ENCODE results near the gene SPRYD3. TPM values are rescaled to one million over a fixed set of nuclear protein-coding genes. Genes with fewer than 3 reads are reported as not detected.

Gene SPRYD3
- total RNA-seq, 1 donor from 2014 or later, result 10.5 TPM

- Mint-ChIP-seq H3K36me3 (ENCODE audit: low read depth, unreplicated experiment) (peaks cover 27% of the 10 kb centered on the region), H3K27me3 (ENCODE audit: unreplicated experiment) (peaks cover 20% of the 10 kb centered on the region), H3K27ac (ENCODE audit: unreplicated experiment) (no peak overlapping the region), H3K9me3 (ENCODE audit: unreplicated experiment) (no peaks in the 10 kb centered on the region), H3K4me3 (ENCODE audit: unreplicated experiment) (no peak overlapping the region), H3K4me1 (ENCODE audit: unreplicated experiment) (peaks cover 7% of the 10 kb centered on the region)
- no peak for DNase-seq (ENCODE audit: low spot score)
- no peak for TF ChIP-seq CTCF (IDR thresholded peaks at IDR 0.05; ENCODE audit: unreplicated experiment)
Observed at GRCh38 chr12:53058674-53059433, 20.3 kb downstream of the SPRYD3 start.

- Mint-ChIP-seq H3K4me3 (ENCODE audit: unreplicated experiment) (peak overlapping the region; percentile 40), H3K36me3 (ENCODE audit: low read depth, unreplicated experiment) (peaks cover 27% of the 10 kb centered on the region), H3K27me3 (ENCODE audit: unreplicated experiment) (peaks cover 16% of the 10 kb centered on the region), H3K27ac (ENCODE audit: unreplicated experiment) (no peak overlapping the region), H3K4me1 (ENCODE audit: unreplicated experiment) (peaks cover 7% of the 10 kb centered on the region), H3K9me3 (ENCODE audit: unreplicated experiment) (no peaks in the 10 kb centered on the region)
- DNase-seq (ENCODE audit: low spot score), result no peak
- TF ChIP-seq CTCF (IDR thresholded peaks at IDR 0.05; ENCODE audit: unreplicated experiment), result no peak
Observed at GRCh38 chr12:53057816-53058500, 21.2 kb downstream of the SPRYD3 start.

GRCh38 chr12:53056901-53057300, 22.3 kb downstream of the SPRYD3 start:
- H3K4me1 Mint-ChIP-seq (ENCODE audit: unreplicated experiment), result peaks cover 12% of the 10 kb centered on the region
- peaks cover 20% of the 10 kb centered on the region for H3K27me3 Mint-ChIP-seq (ENCODE audit: unreplicated experiment)
- no peaks in the 10 kb centered on the region for H3K9me3 Mint-ChIP-seq (ENCODE audit: unreplicated experiment)
- no peak for TF ChIP-seq CTCF (IDR thresholded peaks at IDR 0.05; ENCODE audit: unreplicated experiment)
- H3K27ac Mint-ChIP-seq (ENCODE audit: unreplicated experiment), result no peak overlapping the region
- no peak for DNase-seq (ENCODE audit: low spot score)
- peak overlapping the region; percentile 44 for H3K4me3 Mint-ChIP-seq (ENCODE audit: unreplicated experiment)
- peaks cover 27% of the 10 kb centered on the region for H3K36me3 Mint-ChIP-seq (ENCODE audit: low read depth, unreplicated experiment)

GRCh38 chr12:53056296-53056695, 22.9 kb downstream of the SPRYD3 start:
- no peak for DNase-seq (ENCODE audit: low spot score)
- Mint-ChIP-seq H3K36me3 (ENCODE audit: low read depth, unreplicated experiment) (peaks cover 27% of the 10 kb centered on the region), H3K4me3 (ENCODE audit: unreplicated experiment) (peak overlapping the region; percentile 44), H3K27ac (ENCODE audit: unreplicated experiment) (no peak overlapping the region), H3K4me1 (ENCODE audit: unreplicated experiment) (peaks cover 17% of the 10 kb centered on the region), H3K9me3 (ENCODE audit: unreplicated experiment) (no peaks in the 10 kb centered on the region), H3K27me3 (ENCODE audit: unreplicated experiment) (peaks cover 18% of the 10 kb centered on the region)
- TF ChIP-seq CTCF (IDR thresholded peaks at IDR 0.05; ENCODE audit: unreplicated experiment), result no peak
